HepG2 (cell line): ENCODE measurements around the gene ZNF213. TPM values are rescaled to one million over a fixed set of nuclear protein-coding genes. Genes with fewer than 3 reads are reported as not detected.

Source experiments
- ATF1 ChIP-seq: IDR thresholded peaks from 2 replicates; pipeline ENCODE4 v1.6.1; 2016; ENCODE audit warnings: mild to moderate bottlenecking, control low read depth
- BATF2 ChIP-seq: sonication (generic); formaldehyde crosslinking; IDR thresholded peaks from 2 replicates; pipeline ENCODE4 v1.8.0; 2022; ENCODE audit warnings: mild to moderate bottlenecking, missing genetic modification reagents, moderate library complexity
- FOXA3 ChIP-seq: IDR thresholded peaks from 2 replicates; pipeline ENCODE4 v1.6.1; 2016; ENCODE audit warnings: missing genetic modification reagents, missing compliant biosample characterization
- KLF6 ChIP-seq: IDR thresholded peaks from 2 replicates; pipeline ENCODE4 v1.8.0; 2016; ENCODE audit warnings: missing biosample characterization, missing genetic modification reagents
- MXI1 ChIP-seq: IDR thresholded peaks from 3 replicates; pipeline ENCODE4 v1.6.1; 2012; ENCODE audit warnings: low read depth, low read length, inconsistent platforms, borderline replicate concordance
- PRDM4 ChIP-seq: sonication (generic); formaldehyde crosslinking; IDR thresholded peaks from 2 replicates; pipeline ENCODE4 v1.9.0; 2021; ENCODE audit warnings: missing genetic modification reagents, borderline replicate concordance
- SRSF9 ChIP-seq: fragments of 200-400 bp; formaldehyde crosslinking; IDR thresholded peaks from 2 replicates; pipeline ENCODE4 v1.6.1; 2018; ENCODE audit warnings: borderline replicate concordance, mild to moderate bottlenecking, low read depth, low read length; ENCODE audit not compliant: insufficient read depth, poor library complexity, severe bottlenecking
- ZBTB1 ChIP-seq: sonication (generic); formaldehyde crosslinking; IDR thresholded peaks from 2 replicates; pipeline ENCODE4 v1.4.0; 2020; ENCODE audit warnings: missing genetic modification reagents, borderline replicate concordance
- ZBTB46 ChIP-seq: sonication (generic); formaldehyde crosslinking; IDR thresholded peaks from 2 replicates; pipeline ENCODE4 v1.4.0; 2020; ENCODE audit warnings: mild to moderate bottlenecking, missing genetic modification reagents, borderline replicate concordance
- ZFP82 ChIP-seq: sonication (generic); formaldehyde crosslinking; IDR thresholded peaks from 2 replicates; pipeline ENCODE4 v1.5.1; 2020; ENCODE audit warnings: mild to moderate bottlenecking, missing genetic modification reagents, borderline replicate concordance
- ZNF142 ChIP-seq: sonication (generic); formaldehyde crosslinking; IDR thresholded peaks from 2 replicates; pipeline ENCODE4 v1.4.0; 2020; ENCODE audit warnings: missing genetic modification reagents
- ZNF558 ChIP-seq: sonication (generic); formaldehyde crosslinking; IDR thresholded peaks from 2 replicates; pipeline ENCODE4 v1.9.0; 2022; ENCODE audit warnings: mild to moderate bottlenecking, missing genetic modification reagents, borderline replicate concordance
- ZNF652 ChIP-seq: IDR thresholded peaks from 2 replicates; pipeline ENCODE4 v1.6.1; 2016; ENCODE audit warnings: low read depth, borderline replicate concordance
- ZNF781 ChIP-seq: sonication (generic); formaldehyde crosslinking; IDR thresholded peaks from 2 replicates; pipeline ENCODE4 v1.5.1; 2020; ENCODE audit warnings: borderline replicate concordance, mild to moderate bottlenecking, missing genetic modification reagents; ENCODE audit errors: not compliant biosample characterization
- polyA plus RNA-seq, 8 experiments: library from polyadenylated mRNA; depleted of rRNA in 3 of 8; stranded (reverse) in 7 of 8; unstranded in 1 of 8; fragments of >200 nt; fragmentation: Illumina TruSeq in 4 of 8; extraction: Trizol in 4 of 8; gene quantifications; 2 replicates each; pipeline versions ENCODE4 v1.2.1 to v1.2.3, GENCODE V29; 2011 to 2016; ENCODE audit warnings: low read depth in 4 of 8, missing spikeins in 1 of 8, mixed read lengths in 1 of 8; ENCODE audit not compliant: insufficient read depth in 1 of 8
- total RNA-seq, 5 experiments: library from RNA; depleted of rRNA; stranded (reverse); fragments of >200 nt; fragmentation: Illumina TruSeq; extraction: Trizol; gene quantifications; 2 replicates each; pipeline ENCODE4 v1.2.3, GENCODE V29; 2016; ENCODE audit warnings: low read depth in 1 of 5

Gene ZNF213
- total and polyA plus RNA-seq, 2 of the 13 experiments (the other 11 are each of a cell fraction or from before 2014, with no cell fraction given) = 0.59 to 0.97 TPM

GRCh38 chr16:3123986-3124886 is 10.6 kb upstream of the ZNF213 start (continued):
- TF ChIP-seq SRSF9 = no peak
- TF ChIP-seq ATF1 = no peak; the same call in 1 of the 2 replicates
- TF ChIP-seq ZFP82 (CRISPR knock-in tag) = no peak
- peak; percentile 61; the same call in 1 of the 2 replicates for TF ChIP-seq ZNF142
- no peak for TF ChIP-seq ZBTB46 (CRISPR knock-in tag)
- TF ChIP-seq BATF2 (CRISPR knock-in tag) = no peak
- no peak for TF ChIP-seq ZBTB1 (CRISPR knock-in tag)
- no peak for TF ChIP-seq PRDM4 (CRISPR knock-in tag)
- no peak for TF ChIP-seq KLF6 (CRISPR knock-in tag)
- peak; percentile 91; the same call in 2 of the 3 replicates for TF ChIP-seq MXI1
- peak; percentile 14 for TF ChIP-seq ZNF781 (CRISPR knock-in tag)
- TF ChIP-seq ZNF652 = no peak
- TF ChIP-seq FOXA3 (CRISPR knock-in tag) = 0 out of 2 replicates have a peak, but pooled peaks have one; percentile 6
- TF ChIP-seq ZNF558 (CRISPR knock-in tag) = no peak
